ENCODE data around the gene PAK1.

DNA sequence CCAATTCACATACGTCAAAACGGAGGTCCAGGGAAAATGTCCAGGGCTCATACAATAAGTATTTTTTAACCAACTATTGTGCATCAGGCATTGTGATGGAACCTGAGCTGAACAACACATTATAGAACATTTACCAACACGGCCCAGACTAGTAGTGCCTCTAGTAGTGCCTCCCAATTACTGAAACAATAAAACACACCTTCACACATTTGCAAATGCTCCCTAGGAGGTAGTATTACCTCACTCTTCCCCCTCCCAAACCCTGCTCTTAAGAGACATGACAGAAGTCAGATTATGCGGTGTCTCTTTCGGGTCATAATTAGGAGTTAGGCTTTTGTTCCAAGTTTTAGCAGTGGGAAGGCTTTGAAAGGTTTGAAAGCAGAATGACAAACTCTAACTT, 61.1 kb downstream of the PAK1 start:
- TF ChIP-seq, protein P1, sequence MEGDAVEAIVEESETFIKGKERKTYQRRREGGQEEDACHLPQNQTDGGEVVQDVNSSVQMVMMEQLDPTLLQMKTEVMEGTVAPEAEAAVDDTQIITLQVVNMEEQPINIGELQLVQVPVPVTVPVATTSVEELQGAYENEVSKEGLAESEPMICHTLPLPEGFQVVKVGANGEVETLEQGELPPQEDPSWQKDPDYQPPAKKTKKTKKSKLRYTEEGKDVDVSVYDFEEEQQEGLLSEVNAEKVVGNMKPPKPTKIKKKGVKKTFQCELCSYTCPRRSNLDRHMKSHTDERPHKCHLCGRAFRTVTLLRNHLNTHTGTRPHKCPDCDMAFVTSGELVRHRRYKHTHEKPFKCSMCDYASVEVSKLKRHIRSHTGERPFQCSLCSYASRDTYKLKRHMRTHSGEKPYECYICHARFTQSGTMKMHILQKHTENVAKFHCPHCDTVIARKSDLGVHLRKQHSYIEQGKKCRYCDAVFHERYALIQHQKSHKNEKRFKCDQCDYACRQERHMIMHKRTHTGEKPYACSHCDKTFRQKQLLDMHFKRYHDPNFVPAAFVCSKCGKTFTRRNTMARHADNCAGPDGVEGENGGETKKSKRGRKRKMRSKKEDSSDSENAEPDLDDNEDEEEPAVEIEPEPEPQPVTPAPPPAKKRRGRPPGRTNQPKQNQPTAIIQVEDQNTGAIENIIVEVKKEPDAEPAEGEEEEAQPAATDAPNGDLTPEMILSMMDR (conservative IDR thresholded peaks at IDR 0.05; ENCODE audit: low read depth, low read length): no peak
- TF ChIP-seq, protein P2, sequence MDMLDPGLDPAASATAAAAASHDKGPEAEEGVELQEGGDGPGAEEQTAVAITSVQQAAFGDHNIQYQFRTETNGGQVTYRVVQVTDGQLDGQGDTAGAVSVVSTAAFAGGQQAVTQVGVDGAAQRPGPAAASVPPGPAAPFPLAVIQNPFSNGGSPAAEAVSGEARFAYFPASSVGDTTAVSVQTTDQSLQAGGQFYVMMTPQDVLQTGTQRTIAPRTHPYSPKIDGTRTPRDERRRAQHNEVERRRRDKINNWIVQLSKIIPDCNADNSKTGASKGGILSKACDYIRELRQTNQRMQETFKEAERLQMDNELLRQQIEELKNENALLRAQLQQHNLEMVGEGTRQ (IDR thresholded peaks at IDR 0.05; ENCODE audit: low read depth, low read length): no peak
- TF ChIP-seq POLR2A (IDR thresholded peaks at IDR 0.05; ENCODE audit: low read depth, low read length): no peak
- no peak for TF ChIP-seq RAD21 (IDR thresholded peaks at IDR 0.05; ENCODE audit: low read length)
- TF ChIP-seq MAFK (IDR thresholded peaks at IDR 0.05; ENCODE audit: low read depth, low read length): no peak
- no peak for TF ChIP-seq RCOR1 (IDR thresholded peaks at IDR 0.05; ENCODE audit: insufficient replicate concordance, low read length)
- no peak for TF ChIP-seq MXI1 (IDR thresholded peaks at IDR 0.05; ENCODE audit: borderline replicate concordance, low read depth, low read length)
- no peak for TF ChIP-seq BHLHE40 (IDR thresholded peaks at IDR 0.05; ENCODE audit: low read depth, low read length)
- no peak for TF ChIP-seq SMC3 (IDR thresholded peaks at IDR 0.05; ENCODE audit: low read depth, low read length)
- TF ChIP-seq, protein P3, sequence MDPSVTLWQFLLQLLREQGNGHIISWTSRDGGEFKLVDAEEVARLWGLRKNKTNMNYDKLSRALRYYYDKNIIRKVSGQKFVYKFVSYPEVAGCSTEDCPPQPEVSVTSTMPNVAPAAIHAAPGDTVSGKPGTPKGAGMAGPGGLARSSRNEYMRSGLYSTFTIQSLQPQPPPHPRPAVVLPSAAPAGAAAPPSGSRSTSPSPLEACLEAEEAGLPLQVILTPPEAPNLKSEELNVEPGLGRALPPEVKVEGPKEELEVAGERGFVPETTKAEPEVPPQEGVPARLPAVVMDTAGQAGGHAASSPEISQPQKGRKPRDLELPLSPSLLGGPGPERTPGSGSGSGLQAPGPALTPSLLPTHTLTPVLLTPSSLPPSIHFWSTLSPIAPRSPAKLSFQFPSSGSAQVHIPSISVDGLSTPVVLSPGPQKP (IDR thresholded peaks at IDR 0.05; ENCODE audit: borderline replicate concordance, low read depth, low read length): no peak
- TF ChIP-seq FOS (IDR thresholded peaks at IDR 0.05; ENCODE audit: low read depth, low read length): no peak
- TF ChIP-seq NFE2L2 (IDR thresholded peaks at IDR 0.05; ENCODE audit: low read depth, low read length): no peak
- TF ChIP-seq CEBPB (IDR thresholded peaks at IDR 0.05; ENCODE audit: low read depth, low read length): no peak

Data from IMR-90 (cell line).